ENCODE results near the gene RGL1.

RGL1 gene

GRCh38 chr1:183931646-183932271 lies 126.8 kb downstream of the RGL1 start:
- no peak for DNase-seq (ENCODE audit: low read depth, low spot score)

GRCh38 chr1:183932412-183932811 lies 127.5 kb downstream of the RGL1 start:
- no peak overlapping the region for H3K4me3 ChIP-seq (ENCODE audit: low read length)
- no peak for DNase-seq (ENCODE audit: low read depth, low spot score)

More at GRCh38 chr1:183931646-183932271, 126.8 kb downstream of the RGL1 start:
- no peak overlapping the region for H3K4me3 ChIP-seq (ENCODE audit: low read length)

GRCh38 chr1:183933528-183934179 lies 128.7 kb downstream of the RGL1 start:
- DNase-seq (ENCODE audit: low read depth, low spot score) = no peak
- no peak overlapping the region for H3K4me3 ChIP-seq (ENCODE audit: low read length)

GRCh38 chr1:183934314-183934713 lies 129.4 kb downstream of the RGL1 start:
- DNase-seq (ENCODE audit: low read depth, low spot score) = no peak
- no peak overlapping the region for H3K4me3 ChIP-seq (ENCODE audit: low read length)

GRCh38 chr1:183936009-183936408 lies 131.1 kb downstream of the RGL1 start:
- H3K4me3 ChIP-seq (ENCODE audit: low read length) = no peak overlapping the region
- DNase-seq (ENCODE audit: low read depth, low spot score) = no peak

- no peak for DNase-seq (ENCODE audit: low read depth, low spot score)
- H3K4me3 ChIP-seq (ENCODE audit: low read length) = no peak overlapping the region
Observed at GRCh38 chr1:183936791-183937190, 131.9 kb downstream of the RGL1 start.

GRCh38 chr1:183937611-183938010 lies 132.7 kb downstream of the RGL1 start:
- no peak overlapping the region for H3K4me3 ChIP-seq (ENCODE audit: low read length)
- no peak for DNase-seq (ENCODE audit: low read depth, low spot score)

GRCh38 chr1:183941001-183941400 lies 136.1 kb downstream of the RGL1 start:
- no peak for DNase-seq (ENCODE audit: low read depth, low spot score)
- H3K4me3 ChIP-seq (ENCODE audit: low read length) = no peak overlapping the region

GRCh38 chr1:183942933-183943693 lies 138.2 kb downstream of the RGL1 start:
- H3K4me3 ChIP-seq (ENCODE audit: low read length) = no peak overlapping the region
- peak; percentile 39 for DNase-seq (ENCODE audit: low read depth, low spot score)

GRCh38 chr1:183945428-183946319 lies 140.8 kb downstream of the RGL1 start:
- no peak for DNase-seq (ENCODE audit: low read depth, low spot score)
- no peak overlapping the region for H3K4me3 ChIP-seq (ENCODE audit: low read length)

GRCh38 chr1:183946320-183946613 lies 141.3 kb downstream of the RGL1 start:
- no peak overlapping the region for H3K4me3 ChIP-seq (ENCODE audit: low read length)
- DNase-seq (ENCODE audit: low read depth, low spot score) = no peak

- no peak for DNase-seq (ENCODE audit: low read depth, low spot score)
- no peak overlapping the region for H3K4me3 ChIP-seq (ENCODE audit: low read length)
Observed at GRCh38 chr1:183947988-183948387, 143.1 kb downstream of the RGL1 start.

GRCh38 chr1:183952101-183952500 lies 147.2 kb downstream of the RGL1 start:
- no peak overlapping the region for H3K4me3 ChIP-seq (ENCODE audit: low read length)
- DNase-seq (ENCODE audit: low read depth, low spot score) = no peak

GRCh38 chr1:183953031-183953430 lies 148.1 kb downstream of the RGL1 start:
- H3K4me3 ChIP-seq (ENCODE audit: low read length) = no peak overlapping the region
- DNase-seq (ENCODE audit: low read depth, low spot score) = no peak

GRCh38 chr1:183954496-183954895 lies 149.6 kb downstream of the RGL1 start:
- DNase-seq (ENCODE audit: low read depth, low spot score) = no peak
- no peak overlapping the region for H3K4me3 ChIP-seq (ENCODE audit: low read length)

GRCh38 chr1:183956559-183957188 lies 151.8 kb downstream of the RGL1 start:
- no peak overlapping the region for H3K4me3 ChIP-seq (ENCODE audit: low read length)
- peak; percentile 80 for DNase-seq (ENCODE audit: low read depth, low spot score)

GRCh38 chr1:183957216-183957830 lies 152.4 kb downstream of the RGL1 start:
- H3K4me3 ChIP-seq (ENCODE audit: low read length) = no peak overlapping the region
- no peak for DNase-seq (ENCODE audit: low read depth, low spot score)

- H3K4me3 ChIP-seq (ENCODE audit: low read length) = no peak overlapping the region
- DNase-seq (ENCODE audit: low read depth, low spot score) = no peak
Observed at GRCh38 chr1:183958958-183959357, 154.0 kb downstream of the RGL1 start.

GRCh38 chr1:183961132-183961531 lies 156.2 kb downstream of the RGL1 start:
- no peak for DNase-seq (ENCODE audit: low read depth, low spot score)
- no peak overlapping the region for H3K4me3 ChIP-seq (ENCODE audit: low read length)
